WTC11 (cell line): ENCODE measurements around the gene VPS35L.

Experiments used
- CTCF ChIP-seq: fragments of 200-600 bp; IDR thresholded peaks from 2 replicates; pipeline ENCODE4 v1.8.0; 2022; ENCODE audit warnings: antibody characterized with exemption
- GABPB1 ChIP-seq: sonication (generic); formaldehyde crosslinking; IDR thresholded peaks from 2 replicates; pipeline ENCODE4 v1.8.1; 2023; ENCODE audit warnings: mild to moderate bottlenecking, missing genetic modification reagents
- SMAD3 ChIP-seq: sonication (generic); formaldehyde crosslinking; IDR thresholded peaks from 2 replicates; pipeline ENCODE4 v1.8.0; 2022; ENCODE audit warnings: missing genetic modification reagents, mild to moderate bottlenecking, borderline replicate concordance
- ZBTB43 ChIP-seq: sonication (generic); formaldehyde crosslinking; IDR thresholded peaks from 2 replicates; pipeline ENCODE4 v1.8.1; 2023; ENCODE audit warnings: mild to moderate bottlenecking, missing genetic modification reagents
- ZNF138 ChIP-seq: sonication (generic); formaldehyde crosslinking; conservative IDR thresholded peaks from 2 replicates; pipeline ENCODE4 v1.8.1; 2022; ENCODE audit warnings: mild to moderate bottlenecking, moderate library complexity, missing genetic modification reagents
- ZNF416 ChIP-seq: fragments of 250-450 bp; sonication (Bioruptor Pico); IDR thresholded peaks from 2 replicates; pipeline ENCODE4 v1.9.0; 2021; ENCODE audit warnings: mild to moderate bottlenecking, inconsistent platforms
- ZNF425 ChIP-seq: fragments of 250-450 bp; sonication (Bioruptor Pico); conservative IDR thresholded peaks from 2 replicates; pipeline ENCODE4 v1.9.0; 2021; ENCODE audit warnings: mild to moderate bottlenecking

GRCh38 chr16:19524616-19525384 is 30.7 kb upstream of the VPS35L start:
- TF ChIP-seq CTCF (no peak), ZNF416 (no peak), ZBTB43 (CRISPR knock-in tag) (no peak), SMAD3 (CRISPR knock-in tag) (no peak), ZNF425 (no peak), ZNF138 (CRISPR knock-in tag) (no peak), GABPB1 (CRISPR knock-in tag) (no peak)
